Measurements from ENCODE around the gene ACSS3.

ACSS3 gene

DNA sequence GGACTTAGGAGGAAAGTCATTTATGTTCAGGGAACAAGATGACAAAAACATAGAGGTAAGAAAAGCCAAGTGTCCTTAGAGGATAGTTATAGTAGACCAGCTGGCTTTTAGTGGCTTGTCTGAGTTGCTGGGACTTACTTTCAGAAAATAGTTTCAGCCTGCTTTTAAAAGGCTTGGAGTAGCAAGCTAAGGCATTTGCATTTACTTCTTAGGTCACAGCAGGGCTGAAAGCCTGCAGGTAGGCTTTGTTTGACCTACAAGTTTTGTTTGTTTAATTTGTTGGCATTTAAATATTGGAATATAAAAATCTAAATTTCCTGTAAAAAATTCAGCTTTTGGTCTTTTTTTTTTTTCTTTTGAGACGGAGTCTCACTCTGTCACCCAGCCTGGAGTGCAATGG is 5.1 kb downstream of the ACSS3 start:
- no peak for DNase-seq (ENCODE audit: low read depth)
- H3K4me3 ChIP-seq (ENCODE audit: low read depth, low read length), result no peak overlapping the region
- TF ChIP-seq, protein P1, sequence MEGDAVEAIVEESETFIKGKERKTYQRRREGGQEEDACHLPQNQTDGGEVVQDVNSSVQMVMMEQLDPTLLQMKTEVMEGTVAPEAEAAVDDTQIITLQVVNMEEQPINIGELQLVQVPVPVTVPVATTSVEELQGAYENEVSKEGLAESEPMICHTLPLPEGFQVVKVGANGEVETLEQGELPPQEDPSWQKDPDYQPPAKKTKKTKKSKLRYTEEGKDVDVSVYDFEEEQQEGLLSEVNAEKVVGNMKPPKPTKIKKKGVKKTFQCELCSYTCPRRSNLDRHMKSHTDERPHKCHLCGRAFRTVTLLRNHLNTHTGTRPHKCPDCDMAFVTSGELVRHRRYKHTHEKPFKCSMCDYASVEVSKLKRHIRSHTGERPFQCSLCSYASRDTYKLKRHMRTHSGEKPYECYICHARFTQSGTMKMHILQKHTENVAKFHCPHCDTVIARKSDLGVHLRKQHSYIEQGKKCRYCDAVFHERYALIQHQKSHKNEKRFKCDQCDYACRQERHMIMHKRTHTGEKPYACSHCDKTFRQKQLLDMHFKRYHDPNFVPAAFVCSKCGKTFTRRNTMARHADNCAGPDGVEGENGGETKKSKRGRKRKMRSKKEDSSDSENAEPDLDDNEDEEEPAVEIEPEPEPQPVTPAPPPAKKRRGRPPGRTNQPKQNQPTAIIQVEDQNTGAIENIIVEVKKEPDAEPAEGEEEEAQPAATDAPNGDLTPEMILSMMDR (IDR thresholded peaks at IDR 0.05; ENCODE audit: low read depth, low read length, missing control alignments), result no peak

DNA sequence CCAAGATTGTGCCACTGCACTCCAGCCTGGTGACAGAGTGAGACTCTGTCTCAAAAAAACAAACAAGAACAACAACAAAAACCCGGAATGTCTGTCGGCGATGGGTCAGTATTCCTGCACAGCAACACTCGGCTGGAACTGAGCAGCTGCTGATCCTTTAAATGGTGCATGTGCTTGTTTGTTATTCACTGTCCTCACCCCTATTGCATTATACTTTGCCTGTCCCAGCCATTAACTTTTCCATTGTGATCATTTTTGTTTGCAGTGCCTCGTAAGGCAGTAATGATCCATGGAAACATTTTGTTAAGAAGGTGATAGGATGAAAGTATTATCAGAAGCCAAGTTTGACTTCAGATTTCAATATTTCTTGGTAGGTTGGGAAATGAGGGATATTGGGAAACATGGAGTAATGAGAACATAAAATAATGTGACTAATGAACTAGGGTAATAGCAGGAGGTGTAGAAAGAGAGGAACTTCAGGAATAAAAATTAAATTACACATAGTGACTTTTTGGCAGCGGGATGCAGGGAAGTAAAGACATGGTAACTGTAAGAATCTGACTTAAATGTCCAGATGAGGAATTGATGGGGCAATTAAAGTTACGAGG is 6.1 kb downstream of the ACSS3 start:
- H3K4me3 ChIP-seq (ENCODE audit: low read depth, low read length), result no peak overlapping the region
- DNase-seq (ENCODE audit: low read depth), result no peak
- TF ChIP-seq, protein P1 (IDR thresholded peaks at IDR 0.05; ENCODE audit: low read depth, low read length, missing control alignments), result no peak

DNA sequence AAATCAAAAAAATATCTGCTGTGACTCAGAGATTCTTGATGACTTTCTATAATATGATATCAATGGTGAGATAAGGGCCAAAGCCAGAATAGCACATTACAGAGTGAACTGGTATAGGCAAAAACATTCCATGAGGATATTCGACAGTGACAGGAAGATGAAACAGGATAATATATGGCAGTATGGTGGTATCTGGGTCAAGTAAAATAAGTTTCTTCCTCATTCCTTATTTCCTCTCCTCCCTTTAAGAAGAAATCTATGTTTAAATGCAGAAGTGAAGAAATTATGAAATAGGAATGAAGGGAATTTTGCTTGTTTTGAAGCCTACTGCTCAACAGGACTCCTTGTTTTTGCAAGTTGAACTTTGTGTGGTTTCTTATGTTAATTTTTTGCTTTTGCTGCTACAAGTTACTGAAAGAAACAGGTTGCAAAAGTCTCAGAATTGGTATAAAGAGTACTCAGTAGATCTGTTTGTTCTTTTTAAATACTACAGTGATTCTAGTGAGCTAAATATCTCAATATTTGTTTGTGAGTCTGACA is 7.0 kb downstream of the ACSS3 start:
- DNase-seq (ENCODE audit: low read depth), result no peak
- TF ChIP-seq, protein P1 (IDR thresholded peaks at IDR 0.05; ENCODE audit: low read depth, low read length, missing control alignments), result no peak
- no peak overlapping the region for H3K4me3 ChIP-seq (ENCODE audit: low read depth, low read length)

DNA sequence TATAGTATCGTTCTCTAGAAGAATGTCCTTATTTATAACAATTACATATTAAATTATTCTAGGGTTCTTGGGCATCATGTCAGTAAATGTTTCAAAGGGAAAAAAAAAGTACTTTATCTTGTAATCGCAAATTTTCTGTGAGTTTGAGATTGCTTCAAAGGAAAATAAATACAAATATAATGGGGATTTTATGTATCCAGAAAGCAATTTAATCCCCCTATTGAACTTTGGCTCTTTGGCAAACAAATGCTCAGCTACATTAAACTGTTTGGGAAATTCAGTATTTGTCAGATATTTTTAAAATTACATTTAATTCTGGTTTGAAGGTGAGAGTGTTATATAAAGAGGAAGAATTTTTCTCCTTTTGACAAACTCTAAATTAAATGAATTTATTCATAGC is 8.0 kb downstream of the ACSS3 start:
- TF ChIP-seq, protein P1 (IDR thresholded peaks at IDR 0.05; ENCODE audit: low read depth, low read length, missing control alignments), result no peak
- no peak for DNase-seq (ENCODE audit: low read depth)
- no peak overlapping the region for H3K4me3 ChIP-seq (ENCODE audit: low read depth, low read length)

DNA sequence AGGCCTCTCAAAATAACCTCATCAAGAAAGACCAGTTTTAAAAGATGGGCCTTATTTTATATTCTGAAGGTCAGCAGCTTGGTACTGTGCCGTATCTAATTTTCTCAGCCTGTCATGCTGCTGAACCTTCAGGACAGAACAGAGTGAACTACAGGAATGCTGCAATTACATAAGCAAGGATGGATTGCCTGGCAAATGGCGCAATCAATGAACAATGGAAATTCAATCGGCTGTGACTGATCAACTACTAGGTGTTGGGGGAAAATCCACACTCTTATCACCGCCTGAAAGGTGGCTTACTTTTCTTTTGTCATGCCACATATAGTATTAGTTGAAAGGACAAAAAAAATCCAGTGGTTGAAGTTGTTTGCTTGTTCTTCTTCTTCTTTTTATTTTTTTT is 8.5 kb downstream of the ACSS3 start:
- DNase-seq (ENCODE audit: low read depth), result no peak
- no peak overlapping the region for H3K4me3 ChIP-seq (ENCODE audit: low read depth, low read length)
- TF ChIP-seq, protein P1 (IDR thresholded peaks at IDR 0.05; ENCODE audit: low read depth, low read length, missing control alignments), result no peak

DNA sequence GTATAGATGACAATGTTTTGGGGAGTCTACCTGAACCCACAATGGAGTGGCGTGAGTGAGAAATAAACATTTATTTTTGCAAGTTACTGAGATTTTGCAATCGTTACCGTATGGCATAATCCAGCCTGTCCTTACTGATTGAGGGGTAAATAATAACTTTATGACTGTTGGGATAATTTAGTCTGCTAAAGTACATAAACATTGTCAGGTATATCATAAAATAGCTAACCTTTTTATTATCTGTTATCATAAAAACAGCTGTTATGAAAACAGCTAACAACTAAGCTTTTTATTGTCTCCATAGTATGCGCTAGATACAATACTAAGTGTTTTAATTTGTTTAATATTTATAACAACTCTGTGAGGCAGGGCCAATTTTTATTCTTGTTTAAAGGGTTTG is 10.3 kb downstream of the ACSS3 start:
- no peak for DNase-seq (ENCODE audit: low read depth)
- TF ChIP-seq, protein P1 (IDR thresholded peaks at IDR 0.05; ENCODE audit: low read depth, low read length, missing control alignments), result no peak

DNA sequence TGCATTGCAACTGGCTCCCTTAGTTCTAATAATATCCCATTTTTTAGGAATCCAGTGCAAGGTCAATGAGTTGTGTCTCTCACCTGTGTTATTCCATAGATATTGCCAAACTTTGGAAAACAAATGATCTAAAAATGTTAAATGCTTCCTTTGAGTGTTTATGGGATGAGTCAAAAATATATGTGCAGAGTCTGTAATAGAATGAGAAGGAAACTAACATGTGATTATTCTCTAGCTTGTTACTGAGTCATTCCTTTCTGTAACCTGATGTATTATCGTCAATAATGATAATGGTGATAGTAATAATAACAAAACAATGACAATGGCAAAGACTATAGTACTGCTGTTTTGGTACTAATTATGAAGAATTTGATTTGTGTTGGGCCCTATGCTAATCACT is 11.5 kb downstream of the ACSS3 start:
- no peak for DNase-seq (ENCODE audit: low read depth)
- TF ChIP-seq, protein P1 (IDR thresholded peaks at IDR 0.05; ENCODE audit: low read depth, low read length, missing control alignments), result no peak
- H3K4me3 ChIP-seq (ENCODE audit: low read depth, low read length), result no peak overlapping the region

More for the DNA sequence above, 10.3 kb downstream of the ACSS3 start:
- H3K4me3 ChIP-seq (ENCODE audit: low read depth, low read length), result no peak overlapping the region
